Measurements from ENCODE around the gene RTL10.

GRCh38 chr22:19866665-19867009 is 12.0 kb upstream of the RTL10 start:
- TF ChIP-seq CTCF (IDR thresholded peaks at IDR 0.05): no peak
- TF ChIP-seq POLR2AphosphoS5 (IDR thresholded peaks at IDR 0.05; ENCODE audit: insufficient read depth in 1 of 2, low read depth in 1 of 2): no peak
- TF ChIP-seq POLR2A (IDR thresholded peaks at IDR 0.05): no peak
